ENCODE data around the gene ABCD3.

- TF ChIP-seq, protein P1, sequence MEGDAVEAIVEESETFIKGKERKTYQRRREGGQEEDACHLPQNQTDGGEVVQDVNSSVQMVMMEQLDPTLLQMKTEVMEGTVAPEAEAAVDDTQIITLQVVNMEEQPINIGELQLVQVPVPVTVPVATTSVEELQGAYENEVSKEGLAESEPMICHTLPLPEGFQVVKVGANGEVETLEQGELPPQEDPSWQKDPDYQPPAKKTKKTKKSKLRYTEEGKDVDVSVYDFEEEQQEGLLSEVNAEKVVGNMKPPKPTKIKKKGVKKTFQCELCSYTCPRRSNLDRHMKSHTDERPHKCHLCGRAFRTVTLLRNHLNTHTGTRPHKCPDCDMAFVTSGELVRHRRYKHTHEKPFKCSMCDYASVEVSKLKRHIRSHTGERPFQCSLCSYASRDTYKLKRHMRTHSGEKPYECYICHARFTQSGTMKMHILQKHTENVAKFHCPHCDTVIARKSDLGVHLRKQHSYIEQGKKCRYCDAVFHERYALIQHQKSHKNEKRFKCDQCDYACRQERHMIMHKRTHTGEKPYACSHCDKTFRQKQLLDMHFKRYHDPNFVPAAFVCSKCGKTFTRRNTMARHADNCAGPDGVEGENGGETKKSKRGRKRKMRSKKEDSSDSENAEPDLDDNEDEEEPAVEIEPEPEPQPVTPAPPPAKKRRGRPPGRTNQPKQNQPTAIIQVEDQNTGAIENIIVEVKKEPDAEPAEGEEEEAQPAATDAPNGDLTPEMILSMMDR (IDR thresholded peaks at IDR 0.05; ENCODE audit: low read depth, low read length): no peak
- no peak for TF ChIP-seq POLR2A (IDR thresholded peaks at IDR 0.05; ENCODE audit: extremely low read depth, insufficient read length)
Measured at GRCh38 chr1:94503153-94503552, 85.0 kb downstream of the ABCD3 start.
